ENCODE data around the gene KLHL17. TPM values are rescaled to one million over a fixed set of nuclear protein-coding genes. Genes with fewer than 3 reads are reported as not detected.

Gene KLHL17
- total RNA-seq, 1 donor from 2014 or later, result 15.1 TPM

DNA sequence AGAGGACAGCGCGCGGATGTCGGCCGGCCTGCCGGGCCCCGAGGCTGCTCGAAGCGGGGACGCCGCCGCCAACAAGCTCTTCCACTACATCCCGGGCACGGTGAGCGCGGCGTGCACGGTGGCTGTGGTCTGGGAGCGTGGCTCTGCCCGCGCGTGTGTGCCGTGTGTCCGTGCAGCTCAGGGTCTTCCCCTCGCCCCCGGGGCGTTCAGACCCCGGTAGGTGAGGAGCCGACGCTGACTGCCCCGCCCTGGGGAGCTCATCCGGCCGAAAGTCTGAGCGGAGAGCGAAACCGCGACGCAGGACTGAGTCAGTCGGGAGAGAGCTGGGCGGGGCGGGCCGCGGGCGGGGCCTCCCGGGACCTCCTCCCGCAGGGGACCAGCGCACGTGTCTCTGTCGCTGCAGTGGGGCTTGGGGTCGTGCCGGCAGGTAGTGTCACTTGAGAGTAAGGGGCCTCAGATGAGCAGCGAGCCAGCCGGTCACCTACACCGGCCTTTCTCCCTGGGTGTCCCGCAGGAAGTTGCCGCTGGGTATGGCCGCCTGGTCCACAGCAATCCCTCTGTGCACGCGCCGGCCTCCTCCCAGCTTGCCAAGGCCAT, 6.4 kb downstream of the KLHL17 start:
- no peaks in the 10 kb centered on the region for H3K9me3 Mint-ChIP-seq
- H3K4me3 Mint-ChIP-seq, result peak overlapping the region; percentile 83
- H3K27me3 Mint-ChIP-seq, result peaks cover 6% of the 10 kb centered on the region
- POLR2A ChIA-PET, result interaction anchor here (1.0 to 1.2 kb wide), 4 partner anchors 9 to 408 kb away, joined by 3 to 5 read pairs (median 4); partner anchors contain the start of gene AURKAIP1
- TF ChIP-seq, protein P1, sequence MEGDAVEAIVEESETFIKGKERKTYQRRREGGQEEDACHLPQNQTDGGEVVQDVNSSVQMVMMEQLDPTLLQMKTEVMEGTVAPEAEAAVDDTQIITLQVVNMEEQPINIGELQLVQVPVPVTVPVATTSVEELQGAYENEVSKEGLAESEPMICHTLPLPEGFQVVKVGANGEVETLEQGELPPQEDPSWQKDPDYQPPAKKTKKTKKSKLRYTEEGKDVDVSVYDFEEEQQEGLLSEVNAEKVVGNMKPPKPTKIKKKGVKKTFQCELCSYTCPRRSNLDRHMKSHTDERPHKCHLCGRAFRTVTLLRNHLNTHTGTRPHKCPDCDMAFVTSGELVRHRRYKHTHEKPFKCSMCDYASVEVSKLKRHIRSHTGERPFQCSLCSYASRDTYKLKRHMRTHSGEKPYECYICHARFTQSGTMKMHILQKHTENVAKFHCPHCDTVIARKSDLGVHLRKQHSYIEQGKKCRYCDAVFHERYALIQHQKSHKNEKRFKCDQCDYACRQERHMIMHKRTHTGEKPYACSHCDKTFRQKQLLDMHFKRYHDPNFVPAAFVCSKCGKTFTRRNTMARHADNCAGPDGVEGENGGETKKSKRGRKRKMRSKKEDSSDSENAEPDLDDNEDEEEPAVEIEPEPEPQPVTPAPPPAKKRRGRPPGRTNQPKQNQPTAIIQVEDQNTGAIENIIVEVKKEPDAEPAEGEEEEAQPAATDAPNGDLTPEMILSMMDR (IDR thresholded peaks at IDR 0.05), result no peak
- peak; percentile 91 for ATAC-seq (ENCODE audit: low read depth)
- H3K27ac Mint-ChIP-seq, result no peak overlapping the region
- DNase-seq, result peak; percentile 65
- intact Hi-C loops (cut with micrococcal nuclease), result loop anchor here (1.0 to 5.0 kb wide), 2 partner anchors 8 to 45 kb away; partner anchors contain the start of genes NOC2L and SAMD11
- CTCF ChIA-PET, result interaction anchor here (1.1 to 1.2 kb wide), 2 partner anchors 17 to 61 kb away, joined by 3 to 4 read pairs; no protein-coding TSS in a partner anchor
- H3K36me3 Mint-ChIP-seq (ENCODE audit: low read depth), result peaks cover 1% of the 10 kb centered on the region
- peaks cover 8% of the 10 kb centered on the region for H3K4me1 Mint-ChIP-seq

DNA sequence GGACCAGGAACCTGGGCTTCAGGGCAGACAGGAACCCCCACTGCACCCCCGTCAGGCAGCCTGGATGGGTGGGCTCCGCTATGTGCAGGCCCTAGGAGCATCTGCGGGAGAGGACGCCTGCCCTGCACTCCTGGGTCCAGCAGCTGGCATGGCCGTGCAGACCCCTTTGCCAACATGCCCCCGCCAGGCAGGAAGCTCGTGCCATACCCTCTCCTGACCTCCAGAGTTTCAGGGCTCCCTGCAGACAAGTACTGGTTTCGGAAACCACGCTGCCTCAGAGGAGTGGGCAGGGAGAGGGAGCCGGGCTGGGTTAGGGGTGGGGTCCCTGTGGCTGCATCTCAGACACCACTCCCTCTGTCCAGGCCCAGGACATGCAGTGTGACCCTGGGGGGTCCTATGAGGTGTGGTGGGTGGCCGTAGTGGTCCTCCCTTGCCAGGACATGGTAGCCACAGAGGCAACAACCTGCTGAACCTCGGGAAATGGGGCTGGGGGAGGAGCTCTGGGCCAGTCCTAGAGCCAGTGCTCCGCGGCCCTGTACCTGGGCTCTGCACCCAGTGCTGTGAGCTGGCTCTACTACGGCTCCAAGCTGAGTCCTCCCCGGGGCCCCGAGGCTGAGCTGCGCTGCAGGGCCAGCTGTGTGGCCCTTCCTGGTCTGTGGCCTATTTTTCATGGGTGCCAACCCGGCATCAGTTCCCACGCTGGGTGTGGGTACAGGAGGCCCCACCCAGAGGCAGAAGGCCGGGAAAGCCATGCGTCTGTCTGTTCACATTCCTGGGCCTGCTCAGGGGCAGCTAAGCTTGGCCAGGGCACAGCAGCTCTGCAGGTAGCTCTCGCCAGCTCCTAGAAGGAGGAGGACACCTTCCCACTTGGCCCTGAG, 7.3 kb downstream of the KLHL17 start:
- Mint-ChIP-seq H3K4me3 (no peak overlapping the region), H3K9me3 (no peaks in the 10 kb centered on the region), H3K27ac (no peak overlapping the region), H3K36me3 (ENCODE audit: low read depth) (peaks cover 1% of the 10 kb centered on the region), H3K4me1 (peaks cover 6% of the 10 kb centered on the region), H3K27me3 (peaks cover 8% of the 10 kb centered on the region)
- TF ChIP-seq, protein P1 (IDR thresholded peaks at IDR 0.05), result no peak
- DNase-seq (no peak), ATAC-seq (ENCODE audit: low read depth) (no peak)
- intact Hi-C loops (cut with micrococcal nuclease), result loop anchor here (1.0 to 5.0 kb wide), 2 partner anchors 8 to 45 kb away; partner anchors contain the start of genes NOC2L and SAMD11
- CTCF ChIA-PET, result no interaction called here
- POLR2A ChIA-PET, result interaction anchor here (1.0 kb wide), 2 partner anchors 8 to 96 kb away, joined by 5 read pairs; no protein-coding TSS in a partner anchor

DNA sequence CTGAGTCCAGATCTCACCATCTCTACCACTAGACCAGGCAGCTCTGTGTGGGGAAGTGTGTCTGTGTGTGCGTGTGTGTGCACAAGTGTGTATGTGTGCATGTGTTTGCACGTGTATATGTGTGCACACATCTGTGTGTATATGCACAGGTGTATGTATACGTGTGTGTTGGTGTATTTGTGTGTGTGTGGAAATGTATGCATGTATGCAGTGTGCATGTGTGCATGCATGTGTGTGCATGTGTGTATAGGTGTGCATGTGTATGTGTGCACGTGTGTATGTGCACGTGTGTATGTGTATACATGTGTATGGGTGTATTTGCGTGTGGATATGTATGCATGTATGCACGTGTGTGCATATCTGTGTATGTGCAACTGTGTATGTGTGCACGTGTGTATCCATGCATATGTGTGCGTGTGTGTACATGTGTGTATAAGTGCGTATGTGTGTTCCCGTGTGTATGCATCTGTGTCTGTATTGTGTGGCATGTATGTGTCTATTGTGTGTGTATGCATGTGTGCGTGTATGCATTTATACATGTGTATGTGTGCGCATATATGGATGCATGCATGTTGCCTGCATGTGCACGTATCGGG, 9.0 kb downstream of the KLHL17 start:
- H3K9me3 Mint-ChIP-seq, result no peaks in the 10 kb centered on the region
- peaks cover 6% of the 10 kb centered on the region for H3K4me1 Mint-ChIP-seq
- CTCF ChIA-PET, result no interaction called here
- peaks cover 14% of the 10 kb centered on the region for H3K27me3 Mint-ChIP-seq
- H3K4me3 Mint-ChIP-seq, result no peak overlapping the region
- POLR2A ChIA-PET, result no interaction called here
- H3K27ac Mint-ChIP-seq, result no peak overlapping the region
- DNase-seq, result no peak
- no peak for ATAC-seq (ENCODE audit: low read depth)
- no peaks in the 10 kb centered on the region for H3K36me3 Mint-ChIP-seq (ENCODE audit: low read depth)
- TF ChIP-seq, protein P1 (IDR thresholded peaks at IDR 0.05), result no peak
- intact Hi-C loops (cut with micrococcal nuclease), result loop anchor here (5.0 kb wide), 1 partner anchor 47 kb away; the partner anchor contains the start of gene SAMD11

DNA sequence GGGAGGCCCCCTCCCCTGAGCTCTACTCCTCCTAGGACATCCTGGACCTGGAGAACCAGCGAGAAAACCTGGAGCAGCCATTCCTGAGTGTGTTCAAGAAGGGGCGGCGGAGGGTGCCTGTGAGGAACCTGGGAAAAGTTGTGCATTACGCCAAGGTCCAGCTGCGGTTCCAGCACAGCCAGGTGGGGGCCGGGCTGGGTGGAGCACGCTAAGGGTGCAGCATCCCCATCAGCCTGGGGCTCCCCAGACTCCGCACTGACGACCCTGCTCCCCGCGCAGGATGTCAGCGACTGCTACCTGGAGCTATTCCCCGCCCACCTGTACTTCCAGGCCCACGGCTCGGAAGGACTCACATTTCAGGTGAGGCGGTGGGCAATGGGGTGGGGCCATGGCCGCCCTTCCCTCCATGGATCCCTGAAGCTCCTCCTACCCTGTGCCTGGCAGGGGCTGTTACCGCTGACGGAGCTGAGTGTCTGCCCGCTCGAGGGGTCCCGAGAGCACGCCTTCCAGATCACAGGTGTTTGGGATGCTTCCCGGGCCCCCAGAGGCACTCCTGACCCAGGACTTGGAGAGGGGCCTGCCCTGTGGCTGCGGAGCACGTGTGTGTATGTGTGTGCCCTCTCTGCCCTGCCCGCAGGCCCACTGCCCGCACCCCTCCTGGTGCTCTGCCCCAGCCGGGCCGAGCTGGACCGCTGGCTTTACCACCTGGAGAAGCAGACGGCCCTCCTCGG, 10.0 kb downstream of the KLHL17 start:
- H3K4me3 Mint-ChIP-seq, result no peak overlapping the region
- ATAC-seq (ENCODE audit: low read depth) (no peak), DNase-seq (no peak)
- intact Hi-C loops (cut with micrococcal nuclease), result no loop called here
- no peak overlapping the region for H3K27ac Mint-ChIP-seq
- H3K36me3 Mint-ChIP-seq (ENCODE audit: low read depth), result no peaks in the 10 kb centered on the region
- TF ChIP-seq, protein P1 (IDR thresholded peaks at IDR 0.05), result no peak
- ChIA-PET CTCF (no interaction called here), POLR2A (no interaction called here)
- H3K4me1 Mint-ChIP-seq, result peaks cover 6% of the 10 kb centered on the region
- H3K9me3 Mint-ChIP-seq, result no peaks in the 10 kb centered on the region
- peaks cover 19% of the 10 kb centered on the region for H3K27me3 Mint-ChIP-seq
